GM18508 (cell line): ENCODE data around the gene DUXA.
"Not testable (repeated sequence)": the region's sequence is repeated elsewhere in the genome, so short reads cannot be mapped to it uniquely, and the experiment has no call there.

ENCODE experiments used
- ATAC-seq: cut with Tn5 transposase; IDR thresholded peaks from one replicate; pipeline ENCODE4 v1.9.1; 2021; ENCODE audit warnings: moderate number of reproducible peaks; ENCODE audit not compliant: insufficient read depth, unreplicated experiment

Gene DUXA

DNA sequence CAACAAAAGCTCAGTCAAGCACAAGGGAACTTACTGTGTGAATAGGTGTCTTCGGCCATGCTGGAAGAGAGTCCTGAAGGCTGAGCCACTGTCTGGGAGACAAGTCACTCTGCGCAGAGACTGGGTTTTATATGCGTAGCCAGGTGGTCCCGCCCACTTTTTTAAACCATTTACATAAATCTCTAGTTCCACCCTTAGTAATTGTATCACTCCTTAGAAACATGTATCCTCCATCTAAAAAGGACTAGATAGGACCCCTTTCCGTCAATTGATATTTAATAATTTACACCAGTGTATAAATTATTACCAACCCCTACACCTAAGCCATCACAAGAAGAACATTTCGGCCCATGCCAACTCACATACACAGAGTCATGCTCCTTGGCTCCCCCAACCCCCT, at the start of gene DUXA:
DUXA (minus strand) TSS at position 101 of the 400 bp plus-strand sequence; CDS start at position 59, 42 bp downstream.
- no peak for ATAC-seq

DNA sequence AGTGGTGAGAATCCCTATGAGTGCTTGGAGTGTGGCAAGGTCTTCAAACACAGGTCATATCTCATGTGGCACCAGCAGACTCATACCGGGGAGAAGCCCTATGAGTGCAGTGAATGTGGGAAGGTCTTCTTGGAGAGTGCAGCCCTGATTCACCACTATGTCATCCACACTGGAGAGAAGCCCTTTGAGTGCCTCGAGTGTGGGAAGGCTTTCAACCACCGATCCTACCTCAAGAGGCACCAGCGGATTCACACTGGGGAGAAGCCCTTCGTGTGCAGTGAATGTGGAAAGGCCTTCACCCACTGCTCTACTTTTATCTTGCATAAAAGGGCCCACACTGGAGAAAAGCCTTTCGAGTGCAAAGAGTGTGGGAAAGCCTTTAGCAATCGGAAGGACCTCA, 44.8 kb upstream of the DUXA start:
- ATAC-seq = no peak

DNA sequence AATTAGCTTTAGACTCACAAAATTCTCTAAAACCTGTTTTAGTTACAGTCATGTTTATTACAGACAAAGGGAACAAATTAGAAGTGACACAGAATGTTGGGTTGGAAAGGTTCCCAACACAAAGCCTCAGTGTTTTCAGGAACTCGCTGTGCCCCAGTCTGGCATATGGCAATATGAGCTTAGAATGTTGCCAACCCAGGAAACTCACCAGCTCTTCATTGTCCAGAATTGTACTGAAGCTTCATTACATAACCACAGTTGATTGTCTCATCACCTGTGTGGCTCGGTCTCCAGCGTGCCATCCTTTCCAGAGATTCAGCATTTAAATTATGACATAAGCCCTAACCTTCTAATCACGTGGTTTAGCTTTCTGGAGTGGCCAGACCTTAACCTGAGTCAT, 43.1 kb upstream of the DUXA start:
- no peak for ATAC-seq

DNA sequence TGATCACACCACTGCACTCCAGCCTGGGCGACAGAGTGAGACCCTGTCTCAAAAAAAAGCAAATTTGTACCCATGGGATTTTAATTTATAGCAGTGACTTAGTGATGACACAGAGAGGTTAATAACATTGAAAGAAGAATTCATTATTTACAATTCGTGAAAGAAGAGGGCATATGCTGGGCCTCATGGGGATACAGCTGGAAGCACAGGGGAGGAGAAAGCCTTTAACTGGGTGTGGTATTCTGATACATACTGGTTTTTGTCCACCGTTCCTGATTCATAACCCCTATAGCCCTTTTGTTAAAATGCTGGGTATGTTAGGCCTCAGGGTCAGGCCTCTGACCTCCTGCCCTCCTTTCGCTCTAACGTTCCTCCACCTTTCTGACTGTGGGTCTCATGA, 34.9 kb upstream of the DUXA start:
- no peak for ATAC-seq

DNA sequence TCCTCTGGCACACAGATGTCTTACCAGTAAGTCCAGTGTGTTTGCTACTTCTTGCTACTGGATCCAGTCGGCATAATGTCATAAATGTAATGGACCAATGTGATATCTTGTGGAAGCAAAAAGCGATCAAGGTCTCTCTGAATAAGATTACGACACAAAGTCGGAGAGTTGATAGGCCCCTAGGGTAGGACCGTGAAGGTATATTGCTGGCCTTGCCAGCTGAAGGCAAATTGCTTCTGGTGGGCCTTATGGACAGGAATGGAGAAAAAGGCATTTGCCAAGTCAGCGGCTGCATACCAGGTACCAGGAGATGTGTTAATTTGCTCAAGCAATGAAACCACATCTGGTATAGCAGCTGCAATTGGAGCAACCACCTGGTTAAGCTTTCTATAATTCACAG, 30.6 kb upstream of the DUXA start:
- ATAC-seq = not testable (repeated sequence)

DNA sequence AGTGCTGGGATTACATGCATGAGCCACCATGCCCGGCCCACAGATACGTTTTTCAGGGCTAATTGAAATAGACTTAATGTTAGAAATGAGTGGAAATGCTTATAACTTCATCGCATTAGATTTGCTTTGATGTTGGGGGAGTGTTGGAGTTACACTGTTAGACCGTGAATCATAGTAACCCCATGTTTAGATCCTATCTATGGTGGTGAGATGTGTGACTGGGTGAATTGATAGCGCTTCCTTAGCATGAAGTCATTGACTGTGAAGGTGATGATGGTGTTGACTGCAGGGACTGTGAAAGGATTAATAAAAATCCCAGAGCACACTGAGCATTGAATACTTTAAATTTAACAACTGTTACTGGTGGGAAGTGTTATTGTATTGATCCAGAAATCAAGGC, 25.7 kb upstream of the DUXA start:
- ATAC-seq = no peak

DNA sequence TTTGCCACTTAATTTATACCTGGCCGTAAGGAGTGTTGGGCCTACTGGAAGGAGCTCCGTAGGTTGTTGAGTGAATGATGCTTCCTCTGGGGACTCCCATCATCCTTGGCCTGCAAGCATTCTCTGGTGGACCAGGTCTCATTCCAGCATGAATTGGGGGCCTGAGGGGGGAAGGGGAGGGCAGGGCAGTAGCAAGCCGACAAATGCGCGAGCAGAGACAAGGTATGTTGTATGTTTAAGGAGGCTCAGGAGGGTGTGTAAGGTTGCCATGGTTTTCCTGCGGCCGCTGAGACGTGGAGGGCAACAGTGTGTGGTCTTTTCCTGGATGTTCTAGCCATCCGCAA, 24.8 kb upstream of the DUXA start:
- ATAC-seq = no peak

DNA sequence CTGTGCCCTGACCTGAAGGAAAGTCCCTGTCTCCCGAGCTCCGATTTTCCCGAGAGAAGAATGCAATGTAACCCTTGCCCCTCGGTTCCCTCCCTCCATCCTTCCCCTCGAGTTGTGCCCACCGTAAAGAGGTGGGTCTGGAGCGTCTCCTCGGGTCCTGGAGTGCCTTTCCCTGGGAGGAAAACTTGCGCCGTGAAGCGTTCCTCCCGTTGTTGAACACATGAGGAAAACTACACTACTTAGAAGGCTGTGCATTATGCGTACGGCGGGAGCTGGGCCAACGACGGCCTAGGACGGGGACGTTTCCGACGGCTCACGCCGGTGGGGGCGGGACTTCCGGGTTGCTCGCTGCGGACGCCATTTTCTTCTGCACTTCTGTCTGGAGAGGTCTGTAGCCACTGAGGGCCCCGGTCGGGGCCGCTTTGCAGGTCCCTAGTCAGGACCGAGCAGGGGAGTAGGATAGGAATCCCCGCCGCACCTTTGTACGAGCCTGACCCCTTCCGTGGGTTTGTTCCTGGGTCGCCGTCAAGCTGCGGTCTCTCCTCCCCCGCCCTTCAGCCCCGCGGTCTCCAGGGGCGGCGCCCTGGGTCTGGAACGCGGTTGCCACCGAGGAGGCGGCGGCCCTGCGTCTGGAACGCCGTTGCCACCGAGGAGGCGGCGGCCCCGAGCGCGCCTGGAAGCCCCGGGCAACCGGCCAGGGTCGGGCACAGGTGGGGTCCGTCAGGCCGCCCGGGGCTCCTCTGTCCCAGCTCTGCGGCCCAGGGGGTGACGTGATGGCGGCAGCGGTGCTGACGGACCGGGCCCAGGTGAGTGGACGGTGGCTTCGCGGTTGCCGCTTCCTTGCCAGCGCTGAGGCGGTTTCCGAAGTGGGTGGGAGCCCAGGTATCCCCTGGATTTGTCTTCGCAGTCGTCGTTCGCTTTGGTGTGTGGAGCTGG, 24.1 kb upstream of the DUXA start, which contains the start of gene ZNF264:
ZNF264 (plus strand) TSS at position 360 of the 936 bp plus-strand sequence; CDS start at position 774, 414 bp downstream.
- no peak for ATAC-seq

DNA sequence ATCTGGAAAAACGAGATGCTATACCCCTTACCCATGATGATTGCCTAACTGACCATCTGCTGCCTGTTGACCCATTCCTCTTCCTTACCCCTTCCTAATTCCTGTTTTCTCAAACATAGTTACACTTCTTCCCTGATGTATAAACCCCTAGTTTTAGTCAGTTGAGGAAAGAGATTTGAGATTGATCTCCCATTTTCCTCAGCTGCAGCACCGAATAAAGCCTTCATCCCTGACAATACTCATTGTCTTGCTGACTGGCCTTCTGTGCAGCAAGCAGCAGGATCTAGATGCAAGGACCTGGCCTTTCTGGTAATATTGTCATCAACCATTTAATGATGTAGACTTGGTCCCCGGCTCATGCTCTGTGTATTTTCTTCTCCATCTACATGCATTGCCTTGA, 23.0 kb upstream of the DUXA start:
- no peak for ATAC-seq

DNA sequence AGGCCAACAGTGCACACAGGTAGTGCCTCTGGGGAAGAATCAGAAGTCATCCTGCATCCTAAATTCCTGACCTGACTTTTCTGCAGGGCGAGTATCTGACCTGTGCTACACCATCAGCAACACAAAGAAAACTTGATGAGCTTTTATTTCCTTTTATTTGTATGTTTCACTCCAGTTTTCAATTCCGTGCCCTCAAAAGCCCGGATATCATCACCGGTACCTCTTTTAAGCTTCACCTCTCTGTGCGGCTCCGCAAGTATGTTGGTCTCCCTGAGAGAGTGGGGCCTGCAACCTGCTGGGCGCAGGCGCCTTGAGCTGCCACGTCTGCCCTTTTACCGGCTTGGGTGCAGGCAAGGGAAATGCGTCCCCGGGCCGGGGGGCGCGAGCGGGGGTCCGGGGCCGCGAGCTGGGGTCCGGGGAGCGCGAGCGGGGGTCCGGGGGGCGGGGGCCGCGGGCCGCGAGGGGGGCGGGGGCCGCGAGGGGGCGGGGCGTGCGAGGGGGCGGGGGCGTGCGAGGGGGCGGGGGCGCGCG, 4.3 kb upstream of the DUXA start:
- no peak for ATAC-seq

DNA sequence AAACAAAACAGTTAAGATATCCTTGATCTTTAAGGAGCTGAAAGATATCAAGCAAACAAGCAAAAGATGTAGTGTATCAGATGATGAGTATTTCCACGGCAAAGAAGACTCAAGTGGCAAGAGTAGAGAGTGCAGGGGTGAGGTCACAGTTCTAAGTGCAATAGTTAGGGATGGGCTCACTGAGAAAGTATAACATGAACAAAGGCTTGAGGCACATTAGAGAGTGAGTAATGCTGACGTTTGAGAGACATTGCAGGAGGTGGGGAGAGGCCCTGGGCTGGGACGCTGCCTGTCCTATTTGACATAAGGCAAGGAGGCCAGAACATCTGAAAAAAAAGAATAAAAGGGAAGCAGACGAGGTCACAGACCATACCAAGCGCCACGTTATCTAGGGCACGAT, 1.4 kb downstream of the DUXA start:
- no peak for ATAC-seq

DNA sequence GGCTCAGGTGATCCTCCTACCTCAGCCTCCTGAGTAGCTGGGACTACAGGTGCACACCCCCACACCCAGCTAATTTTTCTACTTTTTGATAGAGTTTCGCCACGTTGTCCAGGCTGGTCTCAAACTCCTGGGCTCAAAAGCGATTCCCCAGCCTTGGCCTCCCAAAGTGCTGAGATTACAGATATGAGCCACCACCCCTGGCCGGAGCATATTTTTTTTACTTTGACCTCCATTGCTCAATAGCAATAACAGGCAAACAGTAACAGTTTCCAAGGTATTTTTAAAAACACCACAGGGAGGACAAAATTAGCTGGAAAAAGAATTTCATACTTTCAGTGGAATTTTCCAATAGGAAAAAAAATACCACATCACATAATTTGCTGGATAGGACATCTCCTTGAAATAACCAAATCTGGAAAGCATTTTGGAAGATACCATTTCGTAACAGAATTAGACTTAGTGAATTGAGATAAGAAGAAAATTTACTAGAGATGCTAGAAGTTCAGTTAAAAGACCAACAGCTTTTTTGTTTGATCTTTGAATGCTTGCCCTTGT, 5.2 kb downstream of the DUXA start:
- no peak for ATAC-seq

DNA sequence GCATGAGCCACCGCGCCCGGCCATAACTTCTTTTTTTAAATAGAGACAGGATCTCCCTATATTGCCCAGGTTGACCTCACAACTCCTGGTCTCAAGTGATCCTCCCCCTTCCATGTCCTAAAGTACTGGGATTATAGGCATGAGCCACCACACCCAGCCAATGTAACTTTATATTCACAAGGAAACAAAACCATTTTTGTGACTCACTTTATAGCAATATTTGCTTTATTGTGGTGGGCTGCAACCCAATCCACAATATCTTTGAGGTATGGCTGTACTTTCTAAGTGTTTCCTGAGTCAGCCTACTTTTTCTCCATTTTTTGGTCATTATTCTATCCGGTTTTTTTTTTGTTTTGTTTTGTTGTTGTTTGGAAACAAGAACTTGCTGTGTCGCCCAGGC, 14.4 kb downstream of the DUXA start:
- no peak for ATAC-seq

DNA sequence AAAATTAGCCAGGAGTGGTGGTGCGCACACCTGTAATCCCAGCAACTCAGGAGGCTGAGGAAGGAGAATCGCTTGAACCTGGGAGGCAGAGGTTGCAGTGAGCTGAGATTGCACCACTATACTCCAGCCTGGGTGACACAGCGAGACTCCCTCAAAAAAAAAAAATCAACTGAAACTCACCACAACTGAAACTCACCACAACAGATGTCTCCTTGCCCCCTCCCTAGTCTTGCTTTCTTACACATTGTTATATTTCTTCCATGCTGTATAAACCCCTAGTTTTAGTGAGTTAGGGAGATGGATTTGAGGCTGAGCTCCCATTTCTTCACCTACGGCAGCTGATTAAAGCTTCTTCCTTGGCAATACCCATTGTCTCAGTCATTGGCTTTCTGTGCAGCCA, 25.6 kb downstream of the DUXA start:
- ATAC-seq = no peak

DNA sequence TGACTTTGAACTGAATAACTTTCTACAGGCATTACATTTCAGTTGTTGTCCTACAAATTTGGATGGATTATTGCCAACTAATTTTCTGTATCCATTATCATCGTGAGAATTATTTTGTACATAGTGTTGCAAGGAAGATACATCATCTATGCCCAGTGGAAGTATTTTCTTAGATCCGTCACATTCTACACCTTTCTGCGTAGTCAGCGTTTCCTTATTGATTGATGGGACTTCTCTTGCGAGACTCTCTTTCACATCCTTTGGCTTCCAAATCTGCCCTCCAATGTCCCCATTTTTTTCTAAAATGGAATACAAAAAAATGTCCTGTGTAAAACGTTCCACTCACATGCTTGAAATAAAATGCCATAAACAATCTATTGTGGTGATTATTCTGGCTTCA, 31.5 kb downstream of the DUXA start:
- ATAC-seq = no peak

DNA sequence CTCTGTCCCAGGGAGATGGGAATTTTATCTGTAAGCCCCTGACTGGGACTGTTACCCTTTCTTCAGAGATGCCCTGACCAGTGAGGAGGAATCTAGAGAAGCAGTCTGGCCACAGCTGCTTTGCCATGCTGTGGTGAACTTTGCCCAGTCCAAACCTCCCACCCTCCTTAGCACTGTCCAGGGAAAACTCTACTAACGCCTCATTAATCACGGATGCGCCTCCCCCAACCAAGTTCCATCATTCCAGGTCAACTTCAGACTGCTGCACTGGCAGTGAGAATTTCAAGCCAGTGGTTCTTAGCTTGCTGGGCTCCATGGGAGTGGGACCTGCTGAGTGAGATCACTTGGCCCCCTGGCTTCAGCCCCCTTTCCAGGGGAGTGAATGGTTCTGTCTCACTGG, 39.9 kb downstream of the DUXA start:
- not testable (repeated sequence) for ATAC-seq

DNA sequence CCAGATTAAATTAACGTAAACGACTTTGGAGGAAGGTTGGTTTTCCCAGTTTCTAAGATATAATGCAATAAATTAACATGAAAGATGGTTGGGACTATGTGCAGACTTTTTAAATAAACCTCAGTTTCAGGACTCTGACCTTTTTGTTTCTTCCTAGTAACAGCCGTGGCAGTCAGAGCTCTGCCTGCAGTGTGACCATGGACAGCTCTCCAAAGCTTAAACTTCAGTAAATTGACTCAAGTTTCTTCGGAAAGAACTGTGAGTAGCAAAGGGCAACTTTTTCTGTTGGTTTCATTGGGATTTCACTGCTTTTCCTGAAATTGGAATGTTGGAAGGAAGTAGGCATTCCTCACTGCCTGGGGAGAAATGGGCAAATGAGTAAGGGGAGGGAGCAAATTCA, 43.4 kb downstream of the DUXA start:
- no peak for ATAC-seq

DNA sequence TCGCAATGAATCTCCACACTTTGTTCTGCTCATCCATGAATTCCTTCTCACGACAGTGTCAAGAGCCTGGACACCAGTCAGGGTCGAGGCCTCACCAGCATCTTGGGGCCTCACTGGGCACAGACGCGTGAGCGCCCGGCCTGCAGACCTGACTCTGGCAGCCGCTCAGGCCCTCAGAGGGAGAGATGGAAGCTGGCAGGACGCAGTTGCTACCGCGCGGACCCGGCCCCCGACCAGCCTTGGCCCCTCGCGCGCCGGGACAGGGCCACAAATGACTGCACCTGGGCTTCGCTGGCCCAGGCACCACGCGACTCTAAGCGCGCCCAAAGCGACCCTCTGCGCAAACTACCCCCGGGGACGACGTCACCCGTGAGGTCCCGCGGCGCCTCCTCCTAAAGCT, 48.4 kb downstream of the DUXA start:
- ATAC-seq = no peak

DNA sequence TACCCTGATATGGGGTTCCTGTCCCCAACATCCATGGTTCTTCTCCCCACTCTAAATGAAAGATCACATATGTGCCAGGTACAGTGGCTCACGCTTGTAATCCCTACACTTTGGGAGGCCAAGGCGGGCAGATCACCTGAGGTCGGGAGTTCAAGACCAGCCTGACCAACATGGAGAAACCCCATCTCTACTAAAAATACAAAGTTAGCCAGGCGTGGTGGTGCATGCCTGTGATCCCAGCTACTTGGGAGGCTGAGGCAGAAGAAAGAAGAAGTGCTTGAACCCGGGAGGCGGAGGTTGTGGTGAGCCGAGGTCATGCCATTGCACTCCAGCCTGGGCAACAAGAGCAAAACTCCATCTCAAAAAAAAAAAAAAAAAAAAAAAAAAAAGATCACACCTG, 53.8 kb downstream of the DUXA start:
- not testable (repeated sequence) for ATAC-seq

DNA sequence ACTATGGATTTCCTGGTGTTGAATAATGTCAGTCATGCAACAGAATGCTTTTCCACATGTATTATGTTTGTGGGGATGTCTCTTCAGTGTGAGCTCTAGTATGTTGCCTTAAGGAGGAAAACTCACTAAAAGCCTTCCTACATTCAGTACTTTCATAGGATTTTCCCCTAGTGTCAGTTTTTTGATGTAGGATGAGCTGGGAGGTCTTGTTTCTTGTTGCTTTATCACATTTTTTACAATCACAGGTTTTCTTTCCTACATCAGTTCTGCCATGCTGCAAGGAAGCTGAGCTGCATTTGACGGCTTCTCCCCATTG, 56.0 kb downstream of the DUXA start:
- ATAC-seq = no peak

DNA sequence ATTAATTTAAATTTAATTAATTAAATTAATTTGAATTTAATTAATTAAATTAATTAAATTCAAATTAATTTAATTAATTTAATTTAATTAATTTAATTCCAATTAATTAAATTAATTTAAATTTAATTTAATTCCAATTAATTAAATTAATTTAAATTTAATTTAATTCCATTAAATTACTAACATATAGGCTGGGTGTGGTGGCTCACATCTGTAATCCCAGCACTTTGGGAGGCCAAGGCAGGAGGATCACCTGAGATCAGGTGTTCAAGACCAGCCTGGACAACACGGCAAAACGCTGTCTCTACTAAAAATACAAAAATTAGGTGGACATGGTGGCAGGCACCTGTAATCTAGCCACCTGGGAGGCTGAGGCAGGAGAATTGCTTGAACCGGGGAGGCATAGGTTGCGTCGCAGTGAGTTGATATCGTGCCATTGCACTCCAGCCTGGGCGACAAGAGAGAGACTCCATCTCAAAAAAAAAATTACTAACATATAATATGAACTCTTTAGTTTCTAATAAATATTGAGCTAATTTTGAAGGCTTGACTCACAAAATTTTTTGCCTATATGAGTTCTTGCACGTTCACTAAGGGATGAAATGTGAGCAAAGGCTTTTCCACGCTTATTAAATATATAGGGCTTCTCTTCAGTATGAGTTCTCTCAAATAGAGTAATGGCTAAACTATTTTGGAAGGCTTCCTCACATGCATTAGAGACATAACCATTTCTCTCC, 56.5 kb downstream of the DUXA start:
- no peak for ATAC-seq
